Hepatocyte (in vitro differentiated cells): ENCODE data around the gene TPX2.

ENCODE experiments used
- EZH2 ChIP-seq: fragments of 200-600 bp; sonication (generic); IDR thresholded peaks from 2 replicates; pipeline ENCODE4 v1.6.1; 2016; ENCODE audit warnings: antibody characterized with exemption, mild to moderate bottlenecking, borderline replicate concordance
- EZH2phosphoT487 ChIP-seq: fragments of 200-600 bp; sonication (generic); IDR thresholded peaks from one replicate; pipeline ENCODE4 v1.6.1; 2018; ENCODE audit warnings: antibody characterized with exemption, mild to moderate bottlenecking, low read depth, moderate library complexity; ENCODE audit not compliant: unreplicated experiment, severe bottlenecking
- TF ChIP-seq, protein P1 (sequence below): fragments of 200-600 bp; sonication (generic); IDR thresholded peaks from 2 replicates; pipeline ENCODE4 v1.5.1; 2016; ENCODE audit warnings: antibody characterized with exemption, mild to moderate bottlenecking; ENCODE audit not compliant: poor library complexity

DNA sequence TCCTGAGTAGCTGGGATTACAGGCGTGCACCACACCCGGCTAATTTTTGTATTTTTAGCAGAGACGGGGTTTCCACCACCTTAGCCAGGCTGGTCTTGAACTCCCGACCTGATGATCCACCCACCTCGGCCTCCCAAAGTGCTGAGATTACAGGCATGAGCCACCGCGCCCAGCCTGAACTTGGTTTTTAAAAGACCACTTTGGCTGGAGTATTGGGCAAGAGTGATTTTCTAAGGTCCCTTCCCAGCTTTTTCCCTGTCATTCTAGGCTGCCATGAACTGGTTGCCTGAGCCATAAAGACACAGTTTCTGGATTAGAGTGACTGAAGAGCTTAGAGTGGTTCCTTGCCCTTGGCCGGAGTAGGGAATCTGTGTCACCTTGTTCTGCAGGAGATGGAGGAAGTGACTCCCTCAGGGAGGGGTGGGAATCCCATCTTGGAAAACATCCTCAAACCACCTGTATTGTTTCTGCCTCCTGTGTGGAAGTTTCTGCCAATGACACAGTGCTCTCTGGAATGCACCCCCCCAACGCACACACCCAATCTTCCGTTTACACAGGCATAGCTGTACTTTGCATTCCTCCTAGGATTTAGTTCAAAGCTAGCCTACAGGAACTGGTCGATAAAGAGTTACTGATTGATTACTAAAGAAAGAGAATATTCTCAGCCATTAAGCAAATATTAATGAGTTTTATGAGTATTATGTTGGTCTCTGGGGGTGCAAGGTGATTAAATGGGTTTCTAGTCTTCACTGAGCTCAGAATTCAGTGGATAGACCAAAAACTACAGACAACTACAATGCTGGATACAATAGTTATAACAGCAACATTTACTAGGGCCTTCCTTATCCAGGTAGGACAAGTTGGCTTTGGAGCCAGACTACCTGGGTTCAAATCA lies 34.6 kb upstream of the TPX2 start:
- TF ChIP-seq, protein P1, sequence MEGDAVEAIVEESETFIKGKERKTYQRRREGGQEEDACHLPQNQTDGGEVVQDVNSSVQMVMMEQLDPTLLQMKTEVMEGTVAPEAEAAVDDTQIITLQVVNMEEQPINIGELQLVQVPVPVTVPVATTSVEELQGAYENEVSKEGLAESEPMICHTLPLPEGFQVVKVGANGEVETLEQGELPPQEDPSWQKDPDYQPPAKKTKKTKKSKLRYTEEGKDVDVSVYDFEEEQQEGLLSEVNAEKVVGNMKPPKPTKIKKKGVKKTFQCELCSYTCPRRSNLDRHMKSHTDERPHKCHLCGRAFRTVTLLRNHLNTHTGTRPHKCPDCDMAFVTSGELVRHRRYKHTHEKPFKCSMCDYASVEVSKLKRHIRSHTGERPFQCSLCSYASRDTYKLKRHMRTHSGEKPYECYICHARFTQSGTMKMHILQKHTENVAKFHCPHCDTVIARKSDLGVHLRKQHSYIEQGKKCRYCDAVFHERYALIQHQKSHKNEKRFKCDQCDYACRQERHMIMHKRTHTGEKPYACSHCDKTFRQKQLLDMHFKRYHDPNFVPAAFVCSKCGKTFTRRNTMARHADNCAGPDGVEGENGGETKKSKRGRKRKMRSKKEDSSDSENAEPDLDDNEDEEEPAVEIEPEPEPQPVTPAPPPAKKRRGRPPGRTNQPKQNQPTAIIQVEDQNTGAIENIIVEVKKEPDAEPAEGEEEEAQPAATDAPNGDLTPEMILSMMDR = no peak
- TF ChIP-seq EZH2 (no peak), EZH2phosphoT487 (no peak)
